Measurements from ENCODE around the gene NOXO1.

The NOXO1 gene

GRCh38 chr16:1936945-1937479, 44.3 kb downstream of the NOXO1 start:
- no peaks in the 10 kb centered on the region for H3K9me3 ChIP-seq (ENCODE audit: insufficient read depth, low read length, severe bottlenecking)
- no peak overlapping the region for H2AFZ ChIP-seq (ENCODE audit: low read depth, low read length)
- DNase-seq (no peak), ATAC-seq (ENCODE audit: insufficient read depth, low read depth) (no peak)
- H3K27me3 ChIP-seq (ENCODE audit: insufficient read depth, low read length, poor library complexity) = no peaks in the 10 kb centered on the region
- no peak overlapping the region for H3K9ac ChIP-seq (ENCODE audit: low read depth, low read length)
- H4K20me1 ChIP-seq (ENCODE audit: insufficient read depth, low read length) = no peaks in the 10 kb centered on the region
- H3K4me3 ChIP-seq (ENCODE audit: low read depth in 1 of 2, low read length in 2 of 2) = no peak overlapping the region
- H3K4me2 ChIP-seq (ENCODE audit: insufficient read depth, low read length) = no peak overlapping the region
- TF ChIP-seq, protein P1, sequence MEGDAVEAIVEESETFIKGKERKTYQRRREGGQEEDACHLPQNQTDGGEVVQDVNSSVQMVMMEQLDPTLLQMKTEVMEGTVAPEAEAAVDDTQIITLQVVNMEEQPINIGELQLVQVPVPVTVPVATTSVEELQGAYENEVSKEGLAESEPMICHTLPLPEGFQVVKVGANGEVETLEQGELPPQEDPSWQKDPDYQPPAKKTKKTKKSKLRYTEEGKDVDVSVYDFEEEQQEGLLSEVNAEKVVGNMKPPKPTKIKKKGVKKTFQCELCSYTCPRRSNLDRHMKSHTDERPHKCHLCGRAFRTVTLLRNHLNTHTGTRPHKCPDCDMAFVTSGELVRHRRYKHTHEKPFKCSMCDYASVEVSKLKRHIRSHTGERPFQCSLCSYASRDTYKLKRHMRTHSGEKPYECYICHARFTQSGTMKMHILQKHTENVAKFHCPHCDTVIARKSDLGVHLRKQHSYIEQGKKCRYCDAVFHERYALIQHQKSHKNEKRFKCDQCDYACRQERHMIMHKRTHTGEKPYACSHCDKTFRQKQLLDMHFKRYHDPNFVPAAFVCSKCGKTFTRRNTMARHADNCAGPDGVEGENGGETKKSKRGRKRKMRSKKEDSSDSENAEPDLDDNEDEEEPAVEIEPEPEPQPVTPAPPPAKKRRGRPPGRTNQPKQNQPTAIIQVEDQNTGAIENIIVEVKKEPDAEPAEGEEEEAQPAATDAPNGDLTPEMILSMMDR (IDR thresholded peaks at IDR 0.05; ENCODE audit: borderline replicate concordance, extremely low read depth, low read length, poor library complexity, severe bottlenecking) = no peak
- TF ChIP-seq EZH2 (IDR thresholded peaks at IDR 0.05; ENCODE audit: borderline replicate concordance, low read depth, low read length, severe bottlenecking) = no peak
- no peak overlapping the region for H3K27ac ChIP-seq (ENCODE audit: low read length)
- no peaks in the 10 kb centered on the region for H3K79me2 ChIP-seq (ENCODE audit: insufficient read depth, low read length)
- H3K36me3 ChIP-seq (ENCODE audit: insufficient read depth, low read length) = peaks cover 28% of the 10 kb centered on the region
- H3K4me1 ChIP-seq (ENCODE audit: insufficient read depth, low read length) = peaks cover 8% of the 10 kb centered on the region

GRCh38 chr16:1933097-1933661, 48.1 kb downstream of the NOXO1 start:
- no peaks in the 10 kb centered on the region for H3K79me2 ChIP-seq (ENCODE audit: insufficient read depth, low read length)
- no peak overlapping the region for H3K4me3 ChIP-seq (ENCODE audit: low read depth in 1 of 2, low read length in 2 of 2)
- peaks cover 4% of the 10 kb centered on the region for H3K36me3 ChIP-seq (ENCODE audit: insufficient read depth, low read length)
- H3K9ac ChIP-seq (ENCODE audit: low read depth, low read length) = 0 out of 2 replicates have a peak overlapping the region, but pooled peaks have one; percentile 7
- no peak overlapping the region for H3K27ac ChIP-seq (ENCODE audit: low read length)
- ATAC-seq (ENCODE audit: insufficient read depth, low read depth) (no peak), DNase-seq (no peak)
- H2AFZ ChIP-seq (ENCODE audit: low read depth, low read length) = no peak overlapping the region
- H3K4me2 ChIP-seq (ENCODE audit: insufficient read depth, low read length) = no peak overlapping the region
- no peaks in the 10 kb centered on the region for H3K27me3 ChIP-seq (ENCODE audit: insufficient read depth, low read length, poor library complexity)
- TF ChIP-seq EZH2 (IDR thresholded peaks at IDR 0.05; ENCODE audit: borderline replicate concordance, low read depth, low read length, severe bottlenecking) = no peak
- TF ChIP-seq, protein P1 (IDR thresholded peaks at IDR 0.05; ENCODE audit: borderline replicate concordance, extremely low read depth, low read length, poor library complexity, severe bottlenecking) = no peak
- H3K4me1 ChIP-seq (ENCODE audit: insufficient read depth, low read length) = peaks cover 12% of the 10 kb centered on the region
- no peaks in the 10 kb centered on the region for H4K20me1 ChIP-seq (ENCODE audit: insufficient read depth, low read length)
- no peaks in the 10 kb centered on the region for H3K9me3 ChIP-seq (ENCODE audit: insufficient read depth, low read length, severe bottlenecking)

DNA sequence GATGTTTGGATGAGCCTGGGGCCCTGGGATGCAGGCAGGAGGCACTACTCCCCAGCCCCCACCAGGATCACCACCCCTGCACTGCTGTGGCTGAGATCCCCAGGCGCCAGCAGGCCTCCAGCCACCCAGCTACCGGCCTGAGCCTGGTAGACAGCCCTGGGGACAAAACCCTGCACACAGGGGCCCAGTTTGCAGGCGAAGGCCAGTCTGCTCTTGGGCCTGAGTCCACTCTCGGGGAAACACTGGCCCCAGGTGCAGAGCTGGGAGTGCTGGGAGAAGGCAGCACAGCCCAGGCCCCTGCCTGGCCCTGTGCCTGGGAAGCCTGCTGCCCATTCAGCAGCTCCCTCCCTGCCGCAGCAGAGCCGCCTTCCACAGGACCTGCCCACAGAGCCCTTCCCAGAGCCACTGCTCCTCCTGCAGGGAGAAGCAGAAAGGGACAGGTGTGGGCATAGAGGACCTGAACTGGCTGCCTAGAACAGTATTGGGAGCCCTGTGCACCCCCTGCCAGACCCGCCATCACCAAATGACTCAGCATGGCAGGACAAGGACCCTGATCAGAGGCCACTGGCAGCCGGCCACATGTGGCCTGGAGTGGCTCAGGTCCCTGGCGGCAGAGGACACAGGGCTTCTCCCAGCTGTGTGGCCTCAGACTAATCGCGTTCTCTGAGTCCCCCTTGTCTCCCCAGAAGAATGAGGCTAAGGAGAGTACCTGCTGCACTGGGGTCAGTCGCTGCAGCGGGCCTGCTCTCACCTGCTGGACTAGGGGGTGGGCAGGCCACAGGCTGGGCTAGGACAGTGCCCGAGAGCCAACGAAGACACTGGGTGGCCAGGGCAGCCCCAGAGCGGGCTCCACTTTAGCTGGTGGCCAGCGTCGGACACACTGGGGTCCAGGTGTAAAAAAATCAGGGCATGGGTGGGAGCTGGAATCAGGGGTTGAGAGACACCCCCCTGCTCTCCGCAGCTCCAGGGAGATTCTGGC, 48.9 kb downstream of the NOXO1 start:
- DNase-seq = no peak
- no peaks in the 10 kb centered on the region for H3K9me3 ChIP-seq (ENCODE audit: insufficient read depth, low read length, severe bottlenecking)
- no peaks in the 10 kb centered on the region for H4K20me1 ChIP-seq (ENCODE audit: insufficient read depth, low read length)
- H3K36me3 ChIP-seq (ENCODE audit: insufficient read depth, low read length) = no peaks in the 10 kb centered on the region
- no peaks in the 10 kb centered on the region for H3K27me3 ChIP-seq (ENCODE audit: insufficient read depth, low read length, poor library complexity)
- no peak overlapping the region for H3K27ac ChIP-seq (ENCODE audit: low read length)
- no peak for ATAC-seq (ENCODE audit: insufficient read depth, low read depth)
- no peak overlapping the region for H3K4me3 ChIP-seq (ENCODE audit: low read depth in 1 of 2, low read length in 2 of 2)
- no peaks in the 10 kb centered on the region for H3K79me2 ChIP-seq (ENCODE audit: insufficient read depth, low read length)
- TF ChIP-seq EZH2 (IDR thresholded peaks at IDR 0.05; ENCODE audit: borderline replicate concordance, low read depth, low read length, severe bottlenecking) = no peak
- TF ChIP-seq, protein P1 (IDR thresholded peaks at IDR 0.05; ENCODE audit: borderline replicate concordance, extremely low read depth, low read length, poor library complexity, severe bottlenecking) = no peak
- H2AFZ ChIP-seq (ENCODE audit: low read depth, low read length) = no peak overlapping the region
- no peak overlapping the region for H3K4me2 ChIP-seq (ENCODE audit: insufficient read depth, low read length)
- no peak overlapping the region for H3K9ac ChIP-seq (ENCODE audit: low read depth, low read length)
- peaks cover 12% of the 10 kb centered on the region for H3K4me1 ChIP-seq (ENCODE audit: insufficient read depth, low read length)

All from DND-41 (cell line).